C4-2B (cell line): ENCODE results near the gene DLK2.
"Not testable (repeated sequence)": the region's sequence is repeated elsewhere in the genome, so short reads cannot be mapped to it uniquely, and the experiment has no call there.

Source experiments
- H3K27ac ChIP-seq: fragments of 450-650 bp; 2 replicates; pipeline ENCODE4 v1.5.1; 2017
- ZFX ChIP-seq: fragments of 450-650 bp; IDR thresholded peaks from 2 replicates; pipeline ENCODE4 v1.6.1; 2017
- TF ChIP-seq, protein P1 (sequence below): fragments of 450-650 bp; conservative IDR thresholded peaks from 2 replicates; pipeline ENCODE4 v1.5.1; 2017; ENCODE audit warnings: mild to moderate bottlenecking

Gene DLK2

GRCh38 chr6:43460032-43460431 is 4.7 kb upstream of the DLK2 start:
- TF ChIP-seq, protein P1, sequence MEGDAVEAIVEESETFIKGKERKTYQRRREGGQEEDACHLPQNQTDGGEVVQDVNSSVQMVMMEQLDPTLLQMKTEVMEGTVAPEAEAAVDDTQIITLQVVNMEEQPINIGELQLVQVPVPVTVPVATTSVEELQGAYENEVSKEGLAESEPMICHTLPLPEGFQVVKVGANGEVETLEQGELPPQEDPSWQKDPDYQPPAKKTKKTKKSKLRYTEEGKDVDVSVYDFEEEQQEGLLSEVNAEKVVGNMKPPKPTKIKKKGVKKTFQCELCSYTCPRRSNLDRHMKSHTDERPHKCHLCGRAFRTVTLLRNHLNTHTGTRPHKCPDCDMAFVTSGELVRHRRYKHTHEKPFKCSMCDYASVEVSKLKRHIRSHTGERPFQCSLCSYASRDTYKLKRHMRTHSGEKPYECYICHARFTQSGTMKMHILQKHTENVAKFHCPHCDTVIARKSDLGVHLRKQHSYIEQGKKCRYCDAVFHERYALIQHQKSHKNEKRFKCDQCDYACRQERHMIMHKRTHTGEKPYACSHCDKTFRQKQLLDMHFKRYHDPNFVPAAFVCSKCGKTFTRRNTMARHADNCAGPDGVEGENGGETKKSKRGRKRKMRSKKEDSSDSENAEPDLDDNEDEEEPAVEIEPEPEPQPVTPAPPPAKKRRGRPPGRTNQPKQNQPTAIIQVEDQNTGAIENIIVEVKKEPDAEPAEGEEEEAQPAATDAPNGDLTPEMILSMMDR: no peak
- no peak for TF ChIP-seq ZFX

GRCh38 chr6:43459535-43459934 is 4.2 kb upstream of the DLK2 start:
- H3K27ac ChIP-seq: no peak overlapping the region
- TF ChIP-seq, protein P1: no peak
- TF ChIP-seq ZFX: no peak

More at GRCh38 chr6:43460032-43460431, 4.7 kb upstream of the DLK2 start:
- no peak overlapping the region for H3K27ac ChIP-seq

GRCh38 chr6:43458154-43458553 is 2.8 kb upstream of the DLK2 start:
- not testable (repeated sequence) for H3K27ac ChIP-seq

- no peak for TF ChIP-seq ZFX
- TF ChIP-seq, protein P1: peak; percentile 39
- H3K27ac ChIP-seq: no peak overlapping the region
Measured at GRCh38 chr6:43457643-43458042, 2.3 kb upstream of the DLK2 start.

DNA sequence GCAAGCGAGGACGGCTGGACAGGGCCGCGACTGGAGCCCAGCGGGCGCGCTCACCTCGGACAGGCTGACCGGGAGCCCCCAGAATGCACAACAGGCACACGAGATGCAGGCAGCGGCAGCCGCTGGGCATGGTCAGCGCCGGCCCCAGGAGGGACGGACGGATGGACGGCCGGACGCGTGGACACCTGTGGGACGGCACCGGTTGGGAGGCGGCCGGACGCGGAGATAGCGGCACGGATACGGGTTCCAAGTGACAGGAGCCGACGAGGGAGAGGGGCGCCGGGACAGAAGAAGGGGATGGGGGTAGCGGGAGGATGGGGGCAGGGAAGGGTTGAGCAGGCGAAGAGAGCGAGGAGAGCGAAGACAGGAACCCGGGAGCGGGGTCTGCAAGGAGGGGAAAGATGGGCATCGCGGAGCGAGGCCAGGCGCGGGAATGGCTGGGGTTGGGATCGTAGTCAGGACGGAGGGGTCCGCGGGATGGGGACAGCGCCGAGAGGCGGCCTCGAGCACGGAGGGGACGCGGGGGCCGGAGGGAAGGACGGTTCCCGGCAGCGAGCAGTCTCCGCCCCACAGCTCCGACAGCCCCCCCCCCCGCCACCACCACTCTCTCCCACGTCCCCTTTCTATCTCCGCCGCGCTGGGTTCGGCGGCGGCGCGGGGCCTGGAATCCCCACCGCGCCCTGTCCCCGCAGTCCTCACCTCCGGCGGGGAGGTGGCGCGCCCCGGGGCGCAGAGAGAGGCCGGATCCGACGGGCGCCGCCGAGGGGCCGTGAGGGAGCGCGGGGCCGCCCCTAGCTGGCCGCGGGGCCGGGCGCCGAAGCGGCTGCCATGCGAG is 435 bp downstream of the DLK2 start:
- TF ChIP-seq, protein P1: peak; percentile 84
- TF ChIP-seq ZFX: no peak
- H3K27ac ChIP-seq: no peak overlapping the region

GRCh38 chr6:43454290-43454695 is 1.1 kb downstream of the DLK2 start:
- H3K27ac ChIP-seq: no peak overlapping the region
- TF ChIP-seq ZFX: no peak
- TF ChIP-seq, protein P1: peak; percentile 96

GRCh38 chr6:43453831-43454230 is 1.5 kb downstream of the DLK2 start:
- TF ChIP-seq, protein P1: no peak
- TF ChIP-seq ZFX: no peak
- H3K27ac ChIP-seq: no peak overlapping the region

DNA sequence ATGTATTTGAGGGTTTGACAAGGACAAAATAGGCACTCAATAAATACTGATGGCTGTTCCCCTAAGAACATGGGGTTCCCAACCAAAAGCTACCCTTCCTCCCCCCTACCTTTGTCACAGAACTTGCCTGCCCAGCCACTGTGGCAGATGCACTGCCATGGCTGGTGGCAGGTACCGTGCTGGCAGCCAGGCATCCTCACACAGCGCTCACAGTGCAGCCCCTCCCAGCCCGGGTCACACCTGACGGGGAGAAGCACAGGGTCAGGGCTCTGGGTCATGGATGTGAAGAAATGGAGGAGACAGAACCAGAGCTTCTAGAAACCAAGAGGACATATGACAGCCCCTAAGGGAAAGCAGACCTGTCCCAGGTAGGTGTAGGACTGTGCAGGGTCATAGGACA is 2.5 kb downstream of the DLK2 start:
- TF ChIP-seq, protein P1: no peak
- no peak for TF ChIP-seq ZFX

More for the DNA sequence above, 2.5 kb downstream of the DLK2 start:
- H3K27ac ChIP-seq: no peak overlapping the region
